Measurements from ENCODE around the gene PTPRM.
"Not testable (repeated sequence)": the region's sequence is repeated elsewhere in the genome, so short reads cannot be mapped to it uniquely, and the experiment has no call there.

The PTPRM gene

GRCh38 chr18:8020132-8020846, 453.2 kb downstream of the PTPRM start:
- no peak for DNase-seq

GRCh38 chr18:8029061-8029460, 461.9 kb downstream of the PTPRM start:
- no peak for DNase-seq

- DNase-seq: no peak
These were observed 462.6 kb downstream of the PTPRM start for GRCh38 chr18:8029731-8030130.

GRCh38 chr18:8030201-8030600, 463.1 kb downstream of the PTPRM start:
- DNase-seq: no peak

GRCh38 chr18:8031496-8031895, 464.4 kb downstream of the PTPRM start:
- no peak for DNase-seq

- no peak for DNase-seq
These were observed 467.6 kb downstream of the PTPRM start for GRCh38 chr18:8034674-8035073.

GRCh38 chr18:8036551-8036950, 469.4 kb downstream of the PTPRM start:
- no peak for DNase-seq

- DNase-seq: no peak
These were observed 470.2 kb downstream of the PTPRM start for GRCh38 chr18:8037296-8037695.

- DNase-seq: no peak
These were observed 472.9 kb downstream of the PTPRM start for GRCh38 chr18:8040021-8040420.

- DNase-seq: no peak
These were observed 474.5 kb downstream of the PTPRM start for GRCh38 chr18:8041526-8042111.

- DNase-seq: no peak
These were observed 476.9 kb downstream of the PTPRM start for GRCh38 chr18:8044004-8044403.

GRCh38 chr18:8045160-8045883, 478.2 kb downstream of the PTPRM start:
- DNase-seq: no peak

GRCh38 chr18:8045884-8046281, 478.8 kb downstream of the PTPRM start:
- DNase-seq: no peak

- no peak for DNase-seq
These were observed 479.3 kb downstream of the PTPRM start for GRCh38 chr18:8046441-8046840.

- DNase-seq: no peak
These were observed 482.0 kb downstream of the PTPRM start for GRCh38 chr18:8049147-8049546.

- no peak for DNase-seq
These were observed 483.7 kb downstream of the PTPRM start for GRCh38 chr18:8050616-8051329.

GRCh38 chr18:8051453-8051852, 484.3 kb downstream of the PTPRM start:
- DNase-seq: no peak

GRCh38 chr18:8052237-8052701, 485.2 kb downstream of the PTPRM start:
- DNase-seq: peak; percentile 2

- DNase-seq: no peak
These were observed 489.6 kb downstream of the PTPRM start for GRCh38 chr18:8056723-8057122.

GRCh38 chr18:8063152-8063551, 496.0 kb downstream of the PTPRM start:
- DNase-seq: not testable (repeated sequence)

- no peak for DNase-seq
These were observed 496.6 kb downstream of the PTPRM start for GRCh38 chr18:8063733-8064132.

GRCh38 chr18:8065284-8065683, 498.2 kb downstream of the PTPRM start:
- DNase-seq: no peak

- DNase-seq: no peak
These were observed 498.7 kb downstream of the PTPRM start for GRCh38 chr18:8065773-8066172.

All from hematopoietic multipotent progenitor cell treated with erythropoietin and hydrocortisone succinate and interleukin-3 and kit ligand, for 6 days (in vitro differentiated cells).